Measurements from ENCODE around the gene TIPARP.
"Not testable (repeated sequence)": the region's sequence is repeated elsewhere in the genome, so short reads cannot be mapped to it uniquely, and the experiment has no call there.

Gene TIPARP

GRCh38 chr3:156731813-156732212 is 57.4 kb downstream of the TIPARP start:
- Histone ChIP-seq H3K4me1 (ENCODE audit: insufficient read depth, low read length, severe bottlenecking) (peaks cover 34% of the 10 kb centered on the region), H3K79me2 (ENCODE audit: insufficient read depth, low read length) (no peaks in the 10 kb centered on the region), H3K4me2 (ENCODE audit: low read length) (no peak overlapping the region), H3K27me3 (ENCODE audit: insufficient read depth, low read length) (no peaks in the 10 kb centered on the region), H3K9ac (ENCODE audit: low read length) (no peak overlapping the region), H3K27ac (ENCODE audit: low read depth, low read length, poor library complexity, severe bottlenecking) (no peak overlapping the region), H4K20me1 (ENCODE audit: insufficient read depth, low read length) (no peaks in the 10 kb centered on the region), H2AFZ (ENCODE audit: low read length) (no peak overlapping the region), H3K4me3 (ENCODE audit: low read depth, low read length, poor library complexity, severe bottlenecking) (no peak overlapping the region), H3K36me3 (ENCODE audit: insufficient read depth, low read length) (no peaks in the 10 kb centered on the region), H3K9me2 (ENCODE audit: low read depth, low read length) (no peaks in the 10 kb centered on the region), H3K9me3 (ENCODE audit: low read length) (no peaks in the 10 kb centered on the region), H3F3A (ENCODE audit: insufficient read depth, low read length) (no peaks in the 10 kb centered on the region)
- TF ChIP-seq EZH2 (IDR thresholded peaks at IDR 0.05; ENCODE audit: borderline replicate concordance, low read length) (no peak), CTCF (IDR thresholded peaks at IDR 0.05; ENCODE audit: low read length) (no peak)

GRCh38 chr3:156732261-156732660 is 57.9 kb downstream of the TIPARP start:
- Histone ChIP-seq H2AFZ (ENCODE audit: low read length) (no peak overlapping the region), H3K4me2 (ENCODE audit: low read length) (no peak overlapping the region), H3K79me2 (ENCODE audit: insufficient read depth, low read length) (no peaks in the 10 kb centered on the region), H3K4me3 (ENCODE audit: low read depth, low read length, poor library complexity, severe bottlenecking) (no peak overlapping the region), H3K36me3 (ENCODE audit: insufficient read depth, low read length) (no peaks in the 10 kb centered on the region), H3K9me3 (ENCODE audit: low read length) (no peaks in the 10 kb centered on the region), H3K27ac (ENCODE audit: low read depth, low read length, poor library complexity, severe bottlenecking) (no peak overlapping the region), H3K27me3 (ENCODE audit: insufficient read depth, low read length) (no peaks in the 10 kb centered on the region), H3K9me2 (ENCODE audit: low read depth, low read length) (no peaks in the 10 kb centered on the region), H3F3A (ENCODE audit: insufficient read depth, low read length) (no peaks in the 10 kb centered on the region), H3K9ac (ENCODE audit: low read length) (no peak overlapping the region), H3K4me1 (ENCODE audit: insufficient read depth, low read length, severe bottlenecking) (peaks cover 32% of the 10 kb centered on the region), H4K20me1 (ENCODE audit: insufficient read depth, low read length) (no peaks in the 10 kb centered on the region)
- TF ChIP-seq CTCF (IDR thresholded peaks at IDR 0.05; ENCODE audit: low read length), result no peak
- no peak for TF ChIP-seq EZH2 (IDR thresholded peaks at IDR 0.05; ENCODE audit: borderline replicate concordance, low read length)

- H2AFZ ChIP-seq (ENCODE audit: low read length), result no peak overlapping the region
- no peak overlapping the region for H3K27ac ChIP-seq (ENCODE audit: low read depth, low read length, poor library complexity, severe bottlenecking)
- H3K4me1 ChIP-seq (ENCODE audit: insufficient read depth, low read length, severe bottlenecking), result peaks cover 26% of the 10 kb centered on the region
- no peaks in the 10 kb centered on the region for H3K36me3 ChIP-seq (ENCODE audit: insufficient read depth, low read length)
- no peak for TF ChIP-seq EZH2 (IDR thresholded peaks at IDR 0.05; ENCODE audit: borderline replicate concordance, low read length)
- H3K4me2 ChIP-seq (ENCODE audit: low read length), result no peak overlapping the region
- no peaks in the 10 kb centered on the region for H4K20me1 ChIP-seq (ENCODE audit: insufficient read depth, low read length)
- H3K9me3 ChIP-seq (ENCODE audit: low read length), result no peaks in the 10 kb centered on the region
- no peak overlapping the region for H3K9ac ChIP-seq (ENCODE audit: low read length)
- H3K27me3 ChIP-seq (ENCODE audit: insufficient read depth, low read length), result no peaks in the 10 kb centered on the region
- no peaks in the 10 kb centered on the region for H3K9me2 ChIP-seq (ENCODE audit: low read depth, low read length)
- no peak overlapping the region for H3K4me3 ChIP-seq (ENCODE audit: low read depth, low read length, poor library complexity, severe bottlenecking)
- no peaks in the 10 kb centered on the region for H3K79me2 ChIP-seq (ENCODE audit: insufficient read depth, low read length)
- H3F3A ChIP-seq (ENCODE audit: insufficient read depth, low read length), result no peaks in the 10 kb centered on the region
Measured at GRCh38 chr3:156732715-156733421, 58.5 kb downstream of the TIPARP start.

GRCh38 chr3:156734661-156735060 is 60.3 kb downstream of the TIPARP start:
- not testable (repeated sequence) for H3K4me3 ChIP-seq (ENCODE audit: low read depth, low read length, poor library complexity, severe bottlenecking); H3K36me3 ChIP-seq (ENCODE audit: insufficient read depth, low read length); H3F3A ChIP-seq (ENCODE audit: insufficient read depth, low read length); H3K27me3 ChIP-seq (ENCODE audit: insufficient read depth, low read length); H3K4me1 ChIP-seq (ENCODE audit: insufficient read depth, low read length, severe bottlenecking); H3K27ac ChIP-seq (ENCODE audit: low read depth, low read length, poor library complexity, severe bottlenecking); H2AFZ ChIP-seq (ENCODE audit: low read length); H3K79me2 ChIP-seq (ENCODE audit: insufficient read depth, low read length); H3K9ac ChIP-seq (ENCODE audit: low read length); H4K20me1 ChIP-seq (ENCODE audit: insufficient read depth, low read length); H3K9me2 ChIP-seq (ENCODE audit: low read depth, low read length); H3K4me2 ChIP-seq (ENCODE audit: low read length); H3K9me3 ChIP-seq (ENCODE audit: low read length)

Measured in OCI-LY1 (cell line).